Kidney epithelial cell (primary cell): Measurements from ENCODE around the gene MITF. TPM values are rescaled to one million over a fixed set of nuclear protein-coding genes. Genes with fewer than 3 reads are reported as not detected.
A peak's percentile ranks its signal among the peaks of the same experiment; 100 is the strongest.

Source experiments
- DNase-seq: peaks from one replicate; pipeline ENCODE4 v3.0.0-alpha.2; 2010; ENCODE audit warnings: low read depth
- H3K27me3 ChIP-seq: 2 replicates; pipeline ENCODE4 v1.6.0; 2011; ENCODE audit warnings: low read length; ENCODE audit not compliant: control insufficient read depth, insufficient read depth
- H3K36me3 ChIP-seq: 2 replicates; pipeline ENCODE4 v1.5.1; 2011; ENCODE audit warnings: low read length; ENCODE audit not compliant: control insufficient read depth, insufficient read depth
- H3K4me3 ChIP-seq: 2 replicates; pipeline ENCODE4 v1.5.1; 2011; ENCODE audit warnings: low read depth, mild to moderate bottlenecking, control low read depth, low read length
- total RNA-seq: library from RNA; depleted of rRNA; stranded (reverse); fragments of >200 nt; gene quantifications from 2 replicates; pipeline ENCODE4 v1.2.3, GENCODE V29; 2015
- TF ChIP-seq, protein P1 (sequence below): IDR thresholded peaks from 2 replicates; pipeline ENCODE4 v1.5.1; 2011; ENCODE audit warnings: mild to moderate bottlenecking, moderate library complexity, low read length, control low read depth, inconsistent platforms; ENCODE audit not compliant: insufficient read depth, poor library complexity, severe bottlenecking

MITF gene, protein sequence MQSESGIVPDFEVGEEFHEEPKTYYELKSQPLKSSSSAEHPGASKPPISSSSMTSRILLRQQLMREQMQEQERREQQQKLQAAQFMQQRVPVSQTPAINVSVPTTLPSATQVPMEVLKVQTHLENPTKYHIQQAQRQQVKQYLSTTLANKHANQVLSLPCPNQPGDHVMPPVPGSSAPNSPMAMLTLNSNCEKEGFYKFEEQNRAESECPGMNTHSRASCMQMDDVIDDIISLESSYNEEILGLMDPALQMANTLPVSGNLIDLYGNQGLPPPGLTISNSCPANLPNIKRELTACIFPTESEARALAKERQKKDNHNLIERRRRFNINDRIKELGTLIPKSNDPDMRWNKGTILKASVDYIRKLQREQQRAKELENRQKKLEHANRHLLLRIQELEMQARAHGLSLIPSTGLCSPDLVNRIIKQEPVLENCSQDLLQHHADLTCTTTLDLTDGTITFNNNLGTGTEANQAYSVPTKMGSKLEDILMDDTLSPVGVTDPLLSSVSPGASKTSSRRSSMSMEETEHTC
- total RNA-seq = 5.8 and 6.6 TPM in 2 replicates

DNA sequence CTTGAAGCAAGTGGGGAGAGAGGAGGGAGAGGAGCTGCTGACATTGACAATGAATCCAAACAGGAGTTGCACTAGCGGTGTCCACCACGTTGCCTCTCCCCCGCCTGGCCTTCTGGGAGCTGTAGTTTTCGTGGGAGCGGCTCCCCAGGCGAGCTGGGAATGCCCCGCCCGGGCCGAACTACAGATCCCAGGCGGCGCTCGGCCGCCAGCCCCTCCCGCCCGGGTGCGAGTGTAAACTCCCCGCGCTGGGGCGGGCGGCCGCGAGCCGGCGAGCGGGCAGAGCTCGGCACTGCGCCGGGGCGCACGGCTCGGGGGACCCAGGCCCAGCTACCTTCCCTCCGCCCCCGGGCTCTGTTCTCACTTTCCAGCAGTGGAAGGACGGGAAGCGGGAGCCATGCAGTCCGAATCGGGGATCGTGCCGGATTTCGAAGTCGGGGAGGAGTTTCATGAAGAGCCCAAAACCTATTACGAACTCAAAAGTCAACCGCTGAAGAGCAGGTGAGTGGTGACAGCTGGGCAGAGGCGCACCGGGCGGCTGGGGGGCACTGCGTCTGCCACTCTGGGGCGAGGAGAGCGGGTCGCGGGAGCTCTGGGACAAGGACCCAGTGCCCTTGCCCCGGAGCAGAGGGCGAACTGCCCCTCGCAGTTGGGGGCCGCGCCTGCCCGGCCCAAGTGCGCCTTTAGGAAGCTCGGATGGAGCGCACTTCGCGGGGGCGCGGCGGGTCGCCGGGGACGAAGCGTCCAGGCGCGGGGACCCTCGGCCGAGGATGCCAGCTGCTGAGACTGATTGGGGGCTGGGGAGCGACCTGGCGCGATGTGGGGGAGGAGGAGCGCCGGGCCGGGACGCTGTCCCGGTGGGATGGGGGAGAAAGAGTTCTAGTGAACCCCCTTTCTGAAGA is at the start of gene MITF:
Gene MITF (plus strand): TSS at position 261 of the 899 bp plus-strand sequence. CDS start 134 bp downstream, at position 395.
- TF ChIP-seq, protein P1, sequence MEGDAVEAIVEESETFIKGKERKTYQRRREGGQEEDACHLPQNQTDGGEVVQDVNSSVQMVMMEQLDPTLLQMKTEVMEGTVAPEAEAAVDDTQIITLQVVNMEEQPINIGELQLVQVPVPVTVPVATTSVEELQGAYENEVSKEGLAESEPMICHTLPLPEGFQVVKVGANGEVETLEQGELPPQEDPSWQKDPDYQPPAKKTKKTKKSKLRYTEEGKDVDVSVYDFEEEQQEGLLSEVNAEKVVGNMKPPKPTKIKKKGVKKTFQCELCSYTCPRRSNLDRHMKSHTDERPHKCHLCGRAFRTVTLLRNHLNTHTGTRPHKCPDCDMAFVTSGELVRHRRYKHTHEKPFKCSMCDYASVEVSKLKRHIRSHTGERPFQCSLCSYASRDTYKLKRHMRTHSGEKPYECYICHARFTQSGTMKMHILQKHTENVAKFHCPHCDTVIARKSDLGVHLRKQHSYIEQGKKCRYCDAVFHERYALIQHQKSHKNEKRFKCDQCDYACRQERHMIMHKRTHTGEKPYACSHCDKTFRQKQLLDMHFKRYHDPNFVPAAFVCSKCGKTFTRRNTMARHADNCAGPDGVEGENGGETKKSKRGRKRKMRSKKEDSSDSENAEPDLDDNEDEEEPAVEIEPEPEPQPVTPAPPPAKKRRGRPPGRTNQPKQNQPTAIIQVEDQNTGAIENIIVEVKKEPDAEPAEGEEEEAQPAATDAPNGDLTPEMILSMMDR = no peak
- H3K4me3 ChIP-seq = peak within 1 kb of the TSS; percentile 90
- H3K36me3 ChIP-seq = no peaks in the 10 kb centered on the region
- peak; percentile 49 for DNase-seq
- H3K27me3 ChIP-seq = no peaks in the 10 kb centered on the region

DNA sequence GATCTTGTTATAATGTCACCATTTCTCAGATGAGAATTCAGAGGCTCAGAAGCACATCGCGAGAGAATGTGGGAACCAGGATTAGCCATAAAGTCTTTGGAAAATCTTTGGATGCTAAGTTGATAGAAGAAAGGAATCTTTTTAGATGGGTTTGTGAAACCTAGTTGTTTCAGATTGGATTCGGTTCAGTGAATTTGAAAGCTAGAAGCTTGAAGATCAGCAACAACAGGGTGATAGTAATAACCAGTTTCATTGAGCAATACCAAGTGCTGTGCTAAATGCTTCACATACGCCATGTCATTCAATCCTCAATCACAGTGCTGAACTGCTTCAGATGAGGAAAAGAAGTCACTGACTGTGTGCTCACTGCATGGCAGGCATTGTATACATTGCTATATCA is 47.4 kb upstream of the MITF start:
- no peak for DNase-seq
- H3K4me3 ChIP-seq = no peak overlapping the region
- H3K27me3 ChIP-seq = no peaks in the 10 kb centered on the region
- TF ChIP-seq, protein P1 = no peak
- H3K36me3 ChIP-seq = no peaks in the 10 kb centered on the region

DNA sequence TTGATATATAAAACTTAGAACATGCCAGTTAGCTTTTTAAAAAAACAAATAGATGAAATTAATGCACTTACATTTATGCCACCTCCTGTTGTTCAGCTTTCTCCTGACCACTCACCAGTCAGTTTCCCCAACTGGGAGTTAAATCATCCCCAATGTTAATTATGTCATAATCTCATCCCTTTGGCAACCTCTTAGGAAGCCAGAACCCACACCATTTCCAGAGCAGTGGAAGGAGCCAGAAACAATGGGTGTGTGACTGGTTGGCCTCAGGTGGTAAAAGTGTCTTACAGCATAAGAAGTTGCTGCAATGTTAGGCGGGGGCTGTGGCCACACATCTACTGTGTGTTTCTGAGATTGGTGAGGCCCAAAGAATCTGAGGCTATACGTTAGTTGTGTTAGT is 46.5 kb upstream of the MITF start:
- no peak for DNase-seq
- Histone ChIP-seq H3K36me3 (no peaks in the 10 kb centered on the region), H3K27me3 (no peaks in the 10 kb centered on the region), H3K4me3 (no peak overlapping the region)
- TF ChIP-seq, protein P1 = no peak

DNA sequence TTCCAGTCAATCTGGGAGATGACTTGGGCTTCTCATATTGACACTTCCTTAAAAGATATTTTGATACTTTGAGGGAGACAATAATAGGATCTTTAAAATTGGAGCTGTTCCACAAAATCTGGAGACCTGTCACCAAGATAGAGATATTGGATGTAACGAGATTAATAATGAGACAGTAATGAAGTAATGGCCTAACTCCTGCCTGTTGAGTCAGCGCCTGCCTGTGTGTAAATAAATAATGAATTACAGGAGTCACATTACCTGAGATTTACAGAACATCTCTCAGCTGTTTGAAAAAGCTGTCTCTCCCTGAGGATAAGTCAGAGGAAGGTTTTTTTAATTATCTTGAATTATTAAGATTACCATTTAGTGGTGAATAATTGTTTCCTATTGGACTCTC is 43.8 kb upstream of the MITF start:
- TF ChIP-seq, protein P1 = no peak
- no peaks in the 10 kb centered on the region for H3K27me3 ChIP-seq
- no peak for DNase-seq
- H3K36me3 ChIP-seq = no peaks in the 10 kb centered on the region
- H3K4me3 ChIP-seq = no peak overlapping the region

DNA sequence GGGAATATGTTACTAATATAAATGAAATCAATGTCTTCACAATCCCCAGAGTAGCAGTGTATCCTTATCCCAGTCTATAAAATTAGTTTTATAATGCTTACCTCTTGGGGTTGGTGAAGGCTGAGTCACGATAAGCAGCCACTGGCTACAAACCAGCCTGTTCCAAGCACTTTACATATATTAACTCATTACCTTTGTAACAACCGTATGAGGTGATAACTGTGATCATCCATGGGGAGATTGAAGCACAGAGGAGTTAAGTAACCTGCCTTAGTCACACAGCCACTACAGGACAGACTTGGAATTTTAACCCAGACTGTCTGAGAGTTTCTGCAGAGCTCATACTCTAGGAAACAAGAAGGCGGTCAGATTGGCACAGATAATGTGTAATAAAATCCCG is 43.3 kb upstream of the MITF start:
- Histone ChIP-seq H3K4me3 (no peak overlapping the region), H3K27me3 (no peaks in the 10 kb centered on the region), H3K36me3 (no peaks in the 10 kb centered on the region)
- no peak for DNase-seq
- TF ChIP-seq, protein P1 = no peak
